ENCODE measurements around the gene OSBPL8. TPM values are rescaled to one million over a fixed set of nuclear protein-coding genes. Genes with fewer than 3 reads are reported as not detected.

The OSBPL8 gene
- total and polyA plus RNA-seq, 10 of the 15 experiments (the other 5 are each of a cell fraction or from before 2014, with no cell fraction given), result 10.4 to 58.0 (median 32.0) TPM

DNA sequence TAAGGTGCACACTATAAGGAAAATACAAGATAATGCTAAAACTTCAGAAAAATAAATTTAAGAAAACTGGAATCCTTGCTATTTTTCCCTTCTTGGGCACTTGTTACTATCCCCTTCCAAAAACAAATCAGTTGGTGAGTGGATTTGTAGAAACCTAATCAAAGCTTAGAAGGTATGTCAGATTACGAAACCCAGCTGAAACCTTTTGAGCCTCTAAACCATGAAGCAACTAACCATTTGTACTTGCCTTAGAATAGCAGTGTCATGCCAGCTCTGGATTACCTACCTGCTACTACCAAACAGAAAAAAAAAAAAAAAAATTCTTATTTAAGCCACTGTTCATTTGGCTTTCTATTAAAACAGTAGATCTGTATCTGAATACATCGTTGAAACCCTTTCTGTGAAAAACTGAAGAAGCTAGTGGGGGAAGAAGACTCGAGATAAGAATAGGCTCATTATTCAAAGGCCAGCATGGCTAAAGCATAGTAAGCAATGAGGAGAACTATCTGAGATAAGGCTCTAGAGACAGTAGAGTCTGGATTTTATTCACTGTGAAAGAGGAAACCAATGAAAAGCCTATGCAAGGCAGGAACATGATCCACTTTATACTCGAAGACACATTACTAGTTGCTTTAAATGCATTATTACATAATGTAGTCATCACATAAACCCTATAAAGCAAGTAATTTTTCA, 30.2 kb downstream of the OSBPL8 start (continued):
- TF ChIP-seq CUX1 (IDR thresholded peaks at IDR 0.05; ENCODE audit: insufficient replicate concordance, low read depth, low read length) (no peak), ZNF24 (IDR thresholded peaks at IDR 0.05) (no peak), SUPT20H (IDR thresholded peaks at IDR 0.05; ENCODE audit: borderline replicate concordance, control insufficient read depth, low read depth, low read length) (no peak), IRF4 (IDR thresholded peaks at IDR 0.05; ENCODE audit: low read depth, low read length) (no peak), RAD21 (IDR thresholded peaks at IDR 0.05; ENCODE audit: insufficient read depth, low read depth, low read length) (no peak)

GRCh38 chr12:76523408-76523807, 36.2 kb downstream of the OSBPL8 start:
- no peak overlapping the region for H3K27ac ChIP-seq (ENCODE audit: control insufficient read depth, insufficient read depth)
- POLR2A ChIA-PET, result interaction anchor here (0.6 kb wide), 1 partner anchor 533 kb away, joined by 4 read pairs; no protein-coding TSS in a partner anchor
- no peak for TF ChIP-seq BHLHE40 (IDR thresholded peaks at IDR 0.05; ENCODE audit: borderline replicate concordance in 1 of 2, low read depth in 2 of 2, low read length in 1 of 2)
- no peak for TF ChIP-seq NRF1 (conservative IDR thresholded peaks at IDR 0.05; ENCODE audit: low read depth, low read length)
- TF ChIP-seq, protein P1, sequence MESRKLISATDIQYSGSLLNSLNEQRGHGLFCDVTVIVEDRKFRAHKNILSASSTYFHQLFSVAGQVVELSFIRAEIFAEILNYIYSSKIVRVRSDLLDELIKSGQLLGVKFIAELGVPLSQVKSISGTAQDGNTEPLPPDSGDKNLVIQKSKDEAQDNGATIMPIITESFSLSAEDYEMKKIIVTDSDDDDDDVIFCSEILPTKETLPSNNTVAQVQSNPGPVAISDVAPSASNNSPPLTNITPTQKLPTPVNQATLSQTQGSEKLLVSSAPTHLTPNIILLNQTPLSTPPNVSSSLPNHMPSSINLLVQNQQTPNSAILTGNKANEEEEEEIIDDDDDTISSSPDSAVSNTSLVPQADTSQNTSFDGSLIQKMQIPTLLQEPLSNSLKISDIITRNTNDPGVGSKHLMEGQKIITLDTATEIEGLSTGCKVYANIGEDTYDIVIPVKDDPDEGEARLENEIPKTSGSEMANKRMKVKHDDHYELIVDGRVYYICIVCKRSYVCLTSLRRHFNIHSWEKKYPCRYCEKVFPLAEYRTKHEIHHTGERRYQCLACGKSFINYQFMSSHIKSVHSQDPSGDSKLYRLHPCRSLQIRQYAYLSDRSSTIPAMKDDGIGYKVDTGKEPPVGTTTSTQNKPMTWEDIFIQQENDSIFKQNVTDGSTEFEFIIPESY (IDR thresholded peaks at IDR 0.05), result no peak
- TF ChIP-seq IRF5 (IDR thresholded peaks at IDR 0.05; ENCODE audit: borderline replicate concordance), result no peak
- no peak for TF ChIP-seq ZNF217 (IDR thresholded peaks at IDR 0.05)

More at GRCh38 chr12:76523408-76523807, 36.2 kb downstream of the OSBPL8 start:
- ChIA-PET RAD21 (ENCODE audit: unreplicated experiment) (no interaction called here), SMC1A (ENCODE audit: uncharacterized antibody, unreplicated experiment) (no interaction called here), CTCF (interaction anchor here (1.2 kb wide), 1 partner anchor 11 kb away, joined by 3 read pairs; no protein-coding TSS in a partner anchor)
- peaks cover 8% of the 10 kb centered on the region; the same call in 2 of the 3 replicates for H3K9me3 ChIP-seq (replicated peaks; ENCODE audit: control insufficient read depth, insufficient read depth, low read length)
- DNase-seq (ENCODE audit: low read depth, low spot score) (no peak), ATAC-seq (no peak), FAIRE-seq (no peak)
- in situ Hi-C loops (cut with MboI) (no loop called here), intact Hi-C loops (cut with micrococcal nuclease; ENCODE audit: unreplicated experiment) (no loop called here)
- H3K79me2 ChIP-seq (ENCODE audit: control insufficient read depth, insufficient read depth, low read length), result no peaks in the 10 kb centered on the region
- no peak overlapping the region for H2AFZ ChIP-seq (ENCODE audit: control insufficient read depth, low read depth, low read length)
- H3K4me1 ChIP-seq (ENCODE audit: control insufficient read depth, insufficient read depth, low read length), result no peaks in the 10 kb centered on the region
- H3K9ac ChIP-seq (ENCODE audit: control insufficient read depth, insufficient read depth, low read length), result no peak overlapping the region
- H3K27me3 ChIP-seq (replicated peaks in 1 of 2; ENCODE audit: control insufficient read depth in 2 of 2, insufficient read depth in 2 of 2, low read length in 1 of 2), result no peaks in the 10 kb centered on the region
- BruUV-seq (replicated peaks), result no TSS peak
- no peak overlapping the region for H3K4me3 ChIP-seq
- no peaks in the 10 kb centered on the region for H3K36me3 ChIP-seq (ENCODE audit: control insufficient read depth in 2 of 2, insufficient read depth in 2 of 2, low read length in 1 of 2)
- no peaks in the 10 kb centered on the region for H4K20me1 ChIP-seq (ENCODE audit: control insufficient read depth, insufficient read depth)
- no peak overlapping the region for H3K4me2 ChIP-seq (ENCODE audit: control insufficient read depth, insufficient read depth)

Measured in GM12878 (cell line).